Activated CD4-positive, alpha-beta T cell treated with anti-CD3 and anti-CD28 coated beads for 48 hours (primary cell): ENCODE data around the gene ANXA4.
"Not testable (repeated sequence)": the region's sequence is repeated elsewhere in the genome, so short reads cannot be mapped to it uniquely, and the experiment has no call there.

Experiments used
- DNase-seq: peaks from one replicate; pipeline ENCODE4 v3.0.0-alpha.2; 2020

The ANXA4 gene

DNA sequence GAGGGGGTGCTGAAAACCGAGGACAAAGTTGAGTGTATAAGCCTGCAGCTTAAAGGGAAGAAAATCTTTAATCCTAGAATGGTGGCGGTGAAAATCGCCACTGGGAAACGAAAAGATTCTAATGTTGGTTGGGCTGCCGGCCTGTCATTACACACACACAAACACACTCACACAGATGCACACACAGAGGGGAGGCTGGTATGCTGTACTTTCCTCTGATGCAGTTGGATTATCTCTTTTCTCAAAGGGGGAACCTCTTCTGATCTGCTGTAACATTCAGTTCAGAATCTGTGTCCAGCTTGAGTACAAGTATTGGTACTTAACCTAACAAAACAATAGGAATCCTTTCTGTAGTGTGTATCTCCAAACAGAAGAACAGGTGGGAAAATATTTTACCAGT, 39.0 kb downstream of the ANXA4 start:
- DNase-seq: no peak

- no peak for DNase-seq
Measured at GRCh38 chr2:69781321-69782248, 39.7 kb downstream of the ANXA4 start.

GRCh38 chr2:69784228-69784627, 42.3 kb downstream of the ANXA4 start:
- no peak for DNase-seq

GRCh38 chr2:69785358-69785757, 43.4 kb downstream of the ANXA4 start:
- no peak for DNase-seq

GRCh38 chr2:69786052-69786560, 44.2 kb downstream of the ANXA4 start:
- no peak for DNase-seq

GRCh38 chr2:69789175-69789721, 47.3 kb downstream of the ANXA4 start:
- no peak for DNase-seq

DNA sequence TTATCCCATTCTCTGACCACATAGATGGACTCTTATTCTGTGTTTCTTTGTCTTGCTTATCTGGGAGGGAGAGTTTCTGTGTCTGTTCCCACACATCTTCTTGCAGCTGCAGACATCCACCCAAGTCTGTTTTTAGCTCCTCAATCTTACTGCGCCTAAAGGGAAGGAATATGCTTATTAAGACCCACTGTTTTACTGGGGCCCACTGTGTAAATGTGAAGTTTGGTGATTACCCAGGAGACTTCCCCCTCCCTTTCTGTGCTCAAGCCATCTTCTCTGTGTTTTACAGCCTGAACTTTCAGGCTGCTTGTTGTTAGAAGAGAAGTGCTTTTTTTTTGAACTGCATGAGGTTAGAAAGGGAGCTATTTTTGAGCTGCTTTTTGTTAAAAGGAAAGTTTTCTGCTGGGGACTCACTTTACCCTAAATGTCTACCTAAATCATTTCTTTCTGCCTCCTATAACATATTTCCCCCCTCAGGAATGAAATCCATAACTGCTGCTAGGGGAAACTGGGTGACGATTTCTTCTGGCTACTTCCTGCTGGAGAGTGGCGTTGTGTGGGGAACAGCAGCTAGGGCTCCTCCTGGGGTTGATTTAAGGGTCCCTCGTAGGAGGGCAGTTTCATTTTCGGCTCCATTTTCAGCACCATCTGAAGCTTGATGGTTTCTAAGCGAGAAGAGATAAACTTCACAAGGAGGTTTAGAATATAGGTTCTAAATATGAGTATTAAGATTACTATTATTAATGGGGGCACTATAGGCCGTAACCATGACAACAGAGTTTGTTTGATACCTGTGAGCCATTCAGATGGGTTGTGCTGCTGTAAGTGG, 48.1 kb downstream of the ANXA4 start:
- no peak for DNase-seq

- DNase-seq: no peak
Measured at GRCh38 chr2:69790601-69790959, 48.6 kb downstream of the ANXA4 start.

GRCh38 chr2:69791045-69791444, 49.1 kb downstream of the ANXA4 start:
- DNase-seq: no peak

DNA sequence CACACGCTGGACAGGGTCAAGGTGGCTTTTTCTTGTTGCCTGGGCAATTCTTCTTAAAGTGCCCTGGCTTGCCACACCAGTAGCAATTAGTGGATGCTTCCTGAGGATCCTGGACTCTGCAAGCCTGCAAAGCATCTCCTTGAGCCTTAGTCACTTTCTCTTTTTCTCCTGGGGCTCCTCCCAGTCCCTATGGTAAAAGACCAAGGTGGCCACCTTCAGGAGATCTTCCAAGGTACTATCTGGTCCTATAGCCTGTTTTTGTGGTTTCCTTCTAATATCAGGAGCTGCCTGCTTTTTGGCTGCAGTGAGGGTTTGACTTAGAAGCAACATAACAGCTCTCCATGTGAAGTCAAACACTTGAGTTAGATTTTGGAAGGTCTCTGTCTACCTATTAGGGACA, 54.2 kb downstream of the ANXA4 start:
- no peak for DNase-seq

DNA sequence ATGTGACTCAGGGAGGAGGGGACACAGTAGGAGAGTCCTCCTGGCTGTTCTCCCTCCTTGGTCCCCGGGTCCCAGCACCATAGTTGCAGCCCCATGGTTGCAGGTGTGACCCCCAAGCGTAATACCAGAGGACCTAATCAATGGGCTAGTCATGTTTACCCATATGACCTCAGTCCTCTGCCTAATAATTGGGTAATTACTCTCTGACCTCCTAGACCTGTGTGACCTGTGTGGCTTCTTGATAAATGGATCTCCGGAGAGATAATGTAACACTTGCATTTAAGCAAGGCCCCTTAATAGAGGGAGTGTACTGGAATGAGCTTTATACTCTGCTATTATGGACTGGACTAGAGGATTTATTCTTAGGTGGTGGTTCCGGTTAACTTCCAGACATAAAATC, 55.3 kb downstream of the ANXA4 start:
- DNase-seq: no peak

DNA sequence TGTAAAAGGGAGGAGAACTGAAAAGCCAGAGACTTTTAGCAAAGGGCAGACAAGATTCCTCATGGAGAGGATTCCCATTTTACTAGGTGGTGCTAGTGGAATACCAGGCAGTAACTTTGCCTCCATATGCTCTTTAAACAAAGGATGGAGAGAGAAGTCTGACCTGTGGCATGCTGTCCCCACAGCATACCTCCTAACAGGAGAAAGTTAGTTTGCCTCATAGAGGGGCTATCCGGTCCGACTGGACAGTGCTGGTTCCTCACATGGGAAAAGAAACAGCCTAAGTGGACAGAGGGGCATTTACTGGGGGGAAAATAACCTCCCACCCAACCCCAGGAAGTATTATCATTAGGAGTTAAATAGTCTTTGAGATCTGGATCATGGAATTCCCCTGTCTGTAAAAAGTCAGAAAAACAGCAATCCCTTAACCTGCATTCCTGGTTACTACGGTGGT, 55.9 kb downstream of the ANXA4 start:
- DNase-seq: no peak

GRCh38 chr2:69798290-69798908, 56.5 kb downstream of the ANXA4 start:
- no peak for DNase-seq

- no peak for DNase-seq
Measured at GRCh38 chr2:69798909-69799526, 57.1 kb downstream of the ANXA4 start.

- no peak for DNase-seq
Measured at GRCh38 chr2:69801745-69802290, 59.9 kb downstream of the ANXA4 start.

GRCh38 chr2:69802781-69803367, 60.9 kb downstream of the ANXA4 start:
- DNase-seq: not testable (repeated sequence)

DNA sequence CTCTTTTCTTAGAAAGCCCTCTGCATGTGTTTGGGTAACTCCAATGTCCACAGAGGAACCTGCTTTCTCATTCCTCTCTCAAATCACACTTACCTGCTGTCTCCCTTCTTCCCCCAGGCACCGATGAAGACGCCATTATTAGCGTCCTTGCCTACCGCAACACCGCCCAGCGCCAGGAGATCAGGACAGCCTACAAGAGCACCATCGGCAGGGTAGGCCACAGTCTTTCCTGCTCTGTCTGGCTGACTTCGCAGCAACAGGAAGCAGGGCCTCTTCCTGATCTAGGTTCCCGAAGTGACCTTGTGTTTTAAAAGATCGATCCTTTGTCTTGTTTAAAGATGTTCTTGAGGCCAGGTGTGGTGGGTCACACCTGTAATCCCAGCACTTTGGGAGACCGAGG, 62.5 kb downstream of the ANXA4 start:
- no peak for DNase-seq

DNA sequence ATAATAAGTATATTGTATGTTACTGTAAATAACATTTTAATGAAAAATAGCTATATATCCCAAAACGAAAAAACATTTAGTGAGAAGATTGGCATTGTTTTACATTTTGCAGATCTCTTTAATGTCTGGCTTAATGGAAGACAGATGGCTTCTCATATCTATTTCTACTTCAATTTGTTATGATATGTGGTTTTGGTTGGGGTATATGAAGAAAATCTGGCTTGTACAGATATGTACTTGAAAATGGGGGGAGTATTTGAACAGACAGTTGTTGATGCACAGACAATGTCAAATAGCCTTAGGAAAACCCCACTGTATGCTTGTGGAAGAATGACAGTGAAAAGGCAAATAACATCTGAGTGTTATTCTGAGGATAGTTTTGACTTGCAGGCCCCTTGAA, 64.0 kb downstream of the ANXA4 start:
- no peak for DNase-seq

GRCh38 chr2:69807821-69808540, 66.0 kb downstream of the ANXA4 start:
- DNase-seq: no peak

DNA sequence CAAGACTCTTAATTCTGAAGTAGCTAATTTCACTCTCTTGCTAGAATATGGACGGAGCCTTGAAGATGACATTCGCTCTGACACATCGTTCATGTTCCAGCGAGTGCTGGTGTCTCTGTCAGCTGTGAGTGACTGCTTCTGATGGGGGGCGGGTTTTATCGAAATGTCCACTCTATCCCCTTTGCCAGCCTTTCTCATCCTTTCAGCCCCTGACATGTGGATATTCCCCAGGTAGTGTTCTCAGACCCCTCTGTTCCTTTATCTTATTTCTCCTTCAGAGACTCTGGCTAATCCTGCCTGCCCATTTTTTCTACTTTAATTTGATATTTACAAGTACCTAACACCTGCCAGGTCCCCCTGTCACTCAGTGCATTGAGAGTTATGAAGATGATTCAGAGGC, 68.6 kb downstream of the ANXA4 start:
- no peak for DNase-seq

GRCh38 chr2:69811018-69811417, 69.1 kb downstream of the ANXA4 start:
- no peak for DNase-seq
